Prostate gland (tissue), 2 donors: Measurements from ENCODE around the gene CTNNBL1.

Experiments
- CTCF ChIP-seq, 4 experiments: fragments of 200-600 bp in 2 of 4; fragments of 450-650 bp in 2 of 4; sonication (generic) in 2 of 4; IDR thresholded peaks; 1 replicate in 3 of 4; 2 replicates in 1 of 4; pipeline ENCODE4 v1.5.1; 2016 to 2019; ENCODE audit warnings: antibody characterized with exemption in 4 of 4, mild to moderate bottlenecking in 2 of 4, moderate library complexity in 2 of 4
- POLR2A ChIP-seq: fragments of 450-650 bp; IDR thresholded peaks from one replicate; pipeline ENCODE4 v1.6.1; 2016; ENCODE audit warnings: antibody characterized with exemption, mild to moderate bottlenecking
- POLR2AphosphoS5 ChIP-seq: sonication (generic); formaldehyde crosslinking; IDR thresholded peaks from one replicate; pipeline ENCODE4 v1.6.1; 2017; ENCODE audit warnings: antibody characterized with exemption

GRCh38 chr20:37735541-37735940 is 41.7 kb downstream of the CTNNBL1 start:
- TF ChIP-seq POLR2A = no peak
- no peak for TF ChIP-seq CTCF (IDR thresholded peaks at IDR 0.05)
- no peak for TF ChIP-seq POLR2AphosphoS5
